Vagina (tissue), 2 donors: ENCODE data around the gene FOCAD.

ENCODE experiments used
- CTCF ChIP-seq, 3 experiments: fragments of 450-650 bp in 2 of 3; fragments of 200-600 bp in 1 of 3; sonication (generic) in 1 of 3; IDR thresholded peaks; one replicate each; pipeline ENCODE4 v1.5.1; 2017 to 2019; ENCODE audit warnings: antibody characterized with exemption in 3 of 3, mild to moderate bottlenecking in 2 of 3, moderate library complexity in 2 of 3
- POLR2A ChIP-seq, 2 donors: fragments of 450-650 bp; IDR thresholded peaks; one replicate each; pipeline ENCODE4 v1.6.1; 2017; ENCODE audit warnings: antibody characterized with exemption in 2 of 2, mild to moderate bottlenecking in 2 of 2, moderate library complexity in 2 of 2
- POLR2AphosphoS5 ChIP-seq, 2 donors: sonication (generic); formaldehyde crosslinking; IDR thresholded peaks; one replicate each; pipeline ENCODE4 v1.9.0; 2017; ENCODE audit warnings: antibody characterized with exemption in 2 of 2, mild to moderate bottlenecking in 2 of 2, low read depth in 1 of 2; ENCODE audit not compliant: insufficient read depth in 1 of 2

GRCh38 chr9:20732118-20732517, 48.1 kb downstream of the FOCAD start:
- TF ChIP-seq CTCF (IDR thresholded peaks at IDR 0.05) (no peak), POLR2A (IDR thresholded peaks at IDR 0.05) (no peak), POLR2AphosphoS5 (IDR thresholded peaks at IDR 0.05; ENCODE audit: insufficient read depth in 1 of 2, low read depth in 1 of 2) (no peak)
